Stimulated activated CD8-positive, alpha-beta memory T cell treated with anti-CD3 and anti-CD28 coated beads, Interleukin-4, amount 100 ng/mL, for 1 hour (primary cell): ENCODE data around the gene BCAS1.

Experiments
- DNase-seq, 2 donors: peaks; one replicate each; pipeline ENCODE4 v3.0.0-alpha.2; 2020; ENCODE audit warnings: low read depth in 2 of 2, low spot score in 1 of 2

Gene BCAS1

DNA sequence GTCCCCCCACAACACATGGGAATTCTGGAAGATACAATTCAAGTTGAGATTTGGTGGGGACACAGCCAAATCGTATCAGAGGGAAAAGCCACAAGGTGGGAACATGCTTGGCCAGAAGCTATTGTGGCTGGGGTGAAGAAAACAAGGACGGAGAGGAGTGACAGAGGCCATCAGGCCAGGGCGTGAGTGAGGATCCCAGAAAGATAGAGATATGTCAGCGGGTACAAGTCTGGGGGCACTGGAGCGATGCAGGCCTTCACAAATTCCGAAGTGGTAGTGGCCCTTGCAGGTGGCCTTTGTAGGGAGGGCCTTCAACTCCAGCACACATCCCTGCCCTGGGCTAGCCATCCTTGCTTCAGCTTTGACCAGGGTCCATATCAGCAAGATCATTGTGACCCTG lies 159.1 kb downstream of the BCAS1 start:
- no peak for DNase-seq

- no peak for DNase-seq
Observed at GRCh38 chr20:53910351-53911002, 159.9 kb downstream of the BCAS1 start.

DNA sequence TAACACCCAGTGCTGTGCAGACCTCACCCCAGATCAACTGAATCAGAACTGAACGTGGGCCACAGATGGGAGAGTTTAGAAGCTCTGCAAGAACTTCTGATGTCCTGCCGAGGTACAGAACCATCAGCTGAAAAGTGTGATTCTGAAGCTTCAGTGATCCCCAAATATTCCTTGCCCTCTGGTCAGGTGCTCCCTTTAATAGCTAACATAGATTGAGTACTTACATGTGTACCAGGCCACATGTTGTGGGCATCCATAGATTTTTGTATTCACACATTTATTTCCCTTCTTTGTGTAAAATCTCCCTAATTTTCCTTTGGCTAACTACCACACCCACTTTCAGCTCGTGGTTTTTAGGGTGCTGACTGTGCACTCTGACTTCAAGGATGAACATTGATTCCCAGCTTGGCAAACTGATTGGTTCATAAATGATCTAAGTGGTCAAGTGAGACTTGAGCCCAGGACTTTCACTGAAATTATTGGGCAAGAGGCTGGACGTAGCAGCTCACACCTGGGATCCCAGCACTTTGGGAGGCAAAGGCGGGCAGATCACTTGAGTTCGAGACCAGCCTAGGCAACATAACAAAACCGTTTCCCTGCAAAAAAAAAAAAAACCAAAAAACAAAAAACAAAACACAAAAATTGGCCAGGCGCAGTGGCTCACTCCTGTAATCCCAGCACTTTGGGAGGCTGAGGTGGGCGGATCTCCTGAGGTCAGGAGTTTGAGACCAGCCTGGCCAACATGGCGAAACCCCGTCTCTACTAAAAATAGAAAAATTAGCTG lies 162.2 kb downstream of the BCAS1 start:
- no peak for DNase-seq

- no peak for DNase-seq
Observed at GRCh38 chr20:53905820-53906191, 164.6 kb downstream of the BCAS1 start.

DNA sequence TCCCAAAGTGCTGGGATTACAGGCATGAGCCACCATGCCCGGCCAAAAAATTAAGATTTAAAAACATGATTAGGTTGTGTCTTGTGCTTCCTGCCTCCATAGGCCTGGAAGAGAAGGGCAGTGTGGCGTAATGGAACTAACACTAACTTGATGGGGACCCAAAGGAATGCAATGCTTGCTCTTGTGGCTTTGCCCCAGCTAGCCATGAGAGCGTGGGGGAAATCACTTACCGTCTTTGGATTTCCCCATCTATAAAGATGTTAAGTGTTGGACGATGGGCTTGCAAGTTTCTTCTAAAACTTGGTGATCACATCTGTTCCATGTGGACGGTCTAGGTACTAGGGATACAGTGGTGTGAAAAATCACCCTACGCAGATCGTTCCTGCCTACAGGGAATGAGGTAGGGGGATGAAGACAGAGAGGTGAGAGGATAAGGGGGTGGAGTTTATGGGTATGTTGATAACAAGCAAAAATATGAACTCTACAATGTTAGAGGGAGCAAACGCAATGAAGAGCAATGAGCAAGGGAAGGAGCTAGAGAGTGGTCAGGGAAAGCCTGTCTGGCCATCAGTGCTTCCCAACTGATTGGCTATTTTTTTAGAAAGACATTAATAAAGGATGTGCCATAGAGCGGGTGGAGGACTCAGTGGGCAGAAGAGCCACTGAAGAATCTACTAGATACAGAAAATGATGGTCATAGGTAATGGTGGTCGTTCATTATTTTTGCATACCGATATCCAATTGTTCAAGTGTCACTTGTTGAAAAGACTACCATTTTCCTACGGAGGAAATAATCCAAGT lies 165.2 kb downstream of the BCAS1 start:
- DNase-seq: no peak

GRCh38 chr20:53904261-53904660 lies 166.1 kb downstream of the BCAS1 start:
- DNase-seq: no peak

DNA sequence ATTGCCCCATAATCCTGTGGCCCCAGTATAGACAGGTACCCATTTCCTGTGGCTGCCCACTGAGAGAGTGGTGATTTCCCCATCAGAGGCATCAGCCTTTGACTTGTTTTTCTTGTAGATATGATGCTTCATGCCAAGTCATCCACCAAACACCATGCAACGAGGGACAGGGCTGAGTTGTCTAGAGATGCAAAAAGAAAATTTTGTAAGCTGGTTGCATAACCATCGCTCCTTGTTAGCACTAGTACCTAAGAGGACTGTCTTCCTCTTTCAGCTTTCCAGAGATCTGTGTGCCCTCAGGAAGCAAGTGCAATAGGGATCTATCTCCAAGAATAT lies 166.8 kb downstream of the BCAS1 start:
- no peak for DNase-seq

- no peak for DNase-seq
Observed at GRCh38 chr20:53902968-53903651, 167.3 kb downstream of the BCAS1 start.

DNA sequence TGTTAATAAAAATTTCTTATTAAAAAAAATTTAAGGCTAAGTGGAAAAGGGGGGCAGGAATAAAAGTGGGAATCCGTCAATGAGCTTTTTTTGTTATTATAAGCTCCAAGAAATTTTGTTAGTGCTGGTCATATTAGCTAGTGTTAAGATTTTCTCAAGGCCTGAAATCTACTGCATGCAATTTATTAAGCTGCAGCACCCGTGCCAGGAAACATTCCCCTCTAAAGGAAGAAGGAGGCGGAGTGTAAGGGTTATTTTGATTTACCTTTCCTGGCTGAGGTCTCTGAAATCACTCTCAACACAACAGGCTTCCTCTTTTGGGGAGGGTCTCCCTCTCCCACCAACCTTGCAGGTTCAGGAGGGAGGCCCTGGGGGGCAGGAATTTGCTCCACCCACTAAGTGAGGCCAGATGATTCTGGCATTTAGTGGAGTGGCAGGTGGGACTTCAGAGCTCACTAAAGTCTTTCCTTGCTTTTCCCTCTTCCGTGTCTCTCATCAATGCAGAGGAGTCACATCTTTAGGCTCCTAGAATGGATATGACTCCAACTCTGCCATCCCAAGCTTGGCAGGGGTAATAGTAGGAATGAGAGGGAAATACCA lies 168.8 kb downstream of the BCAS1 start:
- no peak for DNase-seq

DNA sequence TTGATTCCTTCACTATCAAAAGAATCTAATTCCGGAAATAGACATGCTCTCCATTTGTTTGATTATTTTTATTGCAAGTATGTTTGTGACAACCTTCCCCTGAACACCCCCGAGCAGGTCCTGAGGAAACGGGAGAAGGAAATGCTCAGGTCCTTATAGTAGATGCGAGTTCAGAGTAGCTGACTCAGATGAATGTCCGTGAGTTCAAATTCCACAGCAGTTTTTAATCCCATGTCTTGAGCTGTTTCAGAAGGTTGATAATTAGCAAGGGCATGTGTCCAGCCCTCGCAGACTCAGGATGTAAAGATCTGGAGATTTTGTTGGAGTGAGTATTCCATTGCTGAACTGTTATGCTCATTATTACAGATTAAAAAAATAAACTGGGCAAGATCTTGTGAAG lies 169.3 kb downstream of the BCAS1 start:
- DNase-seq: no peak

GRCh38 chr20:53900380-53900999 lies 169.9 kb downstream of the BCAS1 start:
- DNase-seq: no peak

DNA sequence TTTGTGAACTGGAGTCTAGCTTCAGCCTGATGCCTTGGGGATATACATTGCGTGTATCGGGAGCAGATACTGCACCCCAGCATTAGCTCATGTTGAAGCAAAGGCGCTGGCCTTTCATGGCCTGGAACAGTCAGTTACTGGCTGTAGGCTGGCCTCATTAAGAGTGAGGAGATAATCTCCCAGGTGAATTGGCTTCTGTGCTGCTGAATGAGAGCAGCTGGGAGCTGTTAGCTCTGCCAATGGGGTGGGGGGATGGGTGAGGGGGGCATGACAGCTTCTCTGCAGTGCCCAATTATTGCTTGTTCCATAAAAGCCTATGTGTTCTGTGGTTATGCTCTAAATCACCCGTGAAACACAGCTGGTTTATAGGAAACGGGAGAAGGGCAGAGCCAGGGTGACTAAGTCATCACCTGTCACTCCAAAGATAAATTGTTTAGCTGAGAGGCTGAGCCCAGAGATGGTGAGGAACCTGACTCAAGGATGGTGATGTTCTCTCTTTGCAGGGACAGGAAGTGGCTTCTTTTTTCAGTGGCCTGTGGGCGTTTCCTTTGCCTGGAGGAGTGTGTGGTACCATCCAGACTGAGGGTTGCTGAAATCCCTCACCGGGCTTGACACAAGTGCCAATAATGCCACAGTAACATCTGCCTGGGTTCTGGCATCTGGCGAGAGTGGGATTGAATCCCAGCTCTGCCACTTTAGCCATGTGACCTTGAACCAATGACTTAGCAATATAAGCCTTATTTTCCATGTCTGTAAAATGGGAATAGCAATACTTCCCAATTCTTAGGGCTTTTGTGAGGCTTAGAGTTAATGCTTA lies 170.8 kb downstream of the BCAS1 start:
- DNase-seq: peak in 1 of 2 donors; percentile 35

DNA sequence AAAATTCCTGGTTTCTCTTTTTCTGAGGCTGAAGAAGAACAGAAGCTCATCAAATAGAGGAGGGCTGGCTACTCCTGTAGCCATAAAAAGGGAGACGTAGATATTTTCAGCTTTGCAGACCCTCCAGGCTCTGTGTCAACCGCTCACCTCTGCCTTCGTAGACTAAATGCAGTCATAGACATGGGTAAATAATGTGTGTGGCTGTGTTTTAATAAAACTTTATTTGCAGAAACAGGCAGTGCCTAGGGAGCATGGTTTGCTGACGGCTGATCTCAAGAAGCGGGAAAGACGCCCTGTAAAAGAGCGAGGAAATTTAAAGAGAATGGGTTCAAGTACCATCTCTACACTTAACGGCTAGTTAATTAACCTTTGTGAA lies 171.8 kb downstream of the BCAS1 start:
- no peak for DNase-seq

GRCh38 chr20:53897884-53898555 lies 172.4 kb downstream of the BCAS1 start:
- DNase-seq: no peak

DNA sequence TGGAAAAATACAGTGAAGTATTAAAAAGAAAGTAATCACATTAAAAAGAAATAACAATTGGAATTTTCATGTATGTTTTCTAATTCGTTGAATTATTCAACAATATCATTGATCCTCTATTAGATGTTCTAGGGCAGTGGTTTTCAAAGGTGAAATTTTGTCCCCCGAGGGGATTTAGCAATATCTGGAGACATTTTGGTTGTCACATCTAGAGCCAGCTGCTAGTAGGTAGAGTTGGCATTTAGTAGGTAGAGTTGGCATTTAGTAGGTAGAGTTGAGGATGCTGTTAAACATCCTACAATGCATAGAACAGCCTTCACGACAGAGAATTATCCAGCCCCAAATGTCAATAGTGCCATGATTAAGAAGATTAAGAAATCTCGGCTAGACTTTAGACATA lies 173.7 kb downstream of the BCAS1 start:
- no peak for DNase-seq

GRCh38 chr20:53896041-53896440 lies 174.4 kb downstream of the BCAS1 start:
- DNase-seq: no peak

- DNase-seq: no peak
Observed at GRCh38 chr20:53895385-53895755, 175.0 kb downstream of the BCAS1 start.

DNA sequence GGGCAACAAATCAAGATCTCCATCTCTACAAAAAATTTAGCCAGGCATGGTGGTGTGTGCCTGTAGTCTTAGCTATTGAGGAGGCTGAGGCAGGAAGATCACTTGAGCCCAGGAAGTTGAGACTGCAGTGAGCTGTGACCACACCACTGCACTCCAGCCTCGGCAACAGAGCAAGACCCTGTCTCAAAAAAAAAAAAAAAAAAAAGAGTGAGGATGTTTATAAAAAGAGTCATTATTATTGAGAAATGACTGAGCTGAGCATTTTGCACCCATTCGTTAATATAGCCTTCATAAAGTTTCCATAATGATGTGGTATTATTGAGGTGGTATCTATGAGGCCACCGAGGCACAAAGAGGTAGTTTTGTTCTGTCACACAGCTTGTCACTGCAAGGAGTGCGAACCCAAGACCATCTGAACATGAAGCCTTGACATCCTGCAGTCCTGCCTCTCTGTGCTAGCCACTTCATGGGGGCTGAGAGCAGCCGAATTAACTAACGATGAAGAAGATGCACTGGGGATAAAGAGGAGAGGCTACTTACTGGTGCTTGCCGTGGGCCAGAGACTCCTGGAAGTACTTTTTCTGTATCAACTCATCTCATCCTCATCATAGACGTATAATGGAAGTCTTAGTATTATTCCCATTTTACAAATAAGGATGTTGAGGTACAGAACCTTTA lies 175.5 kb downstream of the BCAS1 start:
- no peak for DNase-seq
